ENCODE data around the gene KCNQ1. TPM values are rescaled to one million over a fixed set of nuclear protein-coding genes. Genes with fewer than 3 reads are reported as not detected.

KCNQ1 gene
- total RNA-seq, 1 experiment from 2014 or later = 2.3 TPM

GRCh38 chr11:2662430-2663299 lies 217.9 kb downstream of the KCNQ1 start:
- peaks cover 40 to 67% (median 42%) of the 10 kb centered on the region in 3 experiments for H3K36me3 Mint-ChIP-seq (ENCODE audit: insufficient read depth in 1 of 3, low read depth in 3 of 3)
- Histone ChIP-seq H3K23me2 (ENCODE audit: insufficient read length, low read depth, low read length, poor library complexity, severe bottlenecking) (no peaks in the 10 kb centered on the region), H4K91ac (ENCODE audit: insufficient read length, low read depth, low read length) (no peak overlapping the region), H2AK5ac (ENCODE audit: insufficient read length, low read length) (no peak overlapping the region), H3K9me3 (ENCODE audit: control insufficient read depth, low read depth, low read length) (peaks cover 27% of the 10 kb centered on the region), H3K79me1 (ENCODE audit: insufficient read depth, low read depth, low read length, poor library complexity, severe bottlenecking) (no peaks in the 10 kb centered on the region), H2BK15ac (ENCODE audit: low read depth, low read length) (no peak overlapping the region), H4K5ac (ENCODE audit: insufficient read length, low read depth, low read length) (no peak overlapping the region), H3T11ph (ENCODE audit: low read length) (no peak overlapping the region), H3K9ac (ENCODE audit: extremely low read depth, insufficient read length, low read length) (no peak overlapping the region), H2BK120ac (ENCODE audit: low read depth, low read length, poor library complexity, severe bottlenecking) (no peak overlapping the region), H3K56ac (ENCODE audit: insufficient read length, low read depth, low read length) (no peak overlapping the region), H4K8ac (replicated peaks; ENCODE audit: insufficient read length, low read depth, low read length) (no peak overlapping the region), H2BK12ac (ENCODE audit: insufficient read length, low read depth, low read length) (no peak overlapping the region), H2BK20ac (ENCODE audit: low read depth, low read length, poor library complexity, severe bottlenecking) (no peak overlapping the region), H2BK5ac (ENCODE audit: insufficient read length, low read length) (no peak overlapping the region), H4K20me1 (ENCODE audit: control insufficient read depth, insufficient read depth, insufficient read length) (no peaks in the 10 kb centered on the region), H3K18ac (ENCODE audit: insufficient read length, low read depth, low read length) (no peak overlapping the region), H3K23ac (ENCODE audit: insufficient read length, low read depth, low read length) (no peak overlapping the region), H3K4me1 (ENCODE audit: insufficient read depth, low read length) (no peaks in the 10 kb centered on the region), H2AFZ (ENCODE audit: low read length) (no peak overlapping the region), H3K27me3 (ENCODE audit: insufficient read depth, low read length) (no peaks in the 10 kb centered on the region; the same call in 1 of the 2 replicates), H3K4me2 (ENCODE audit: insufficient read depth, insufficient read length, low read length) (no peak overlapping the region), H3K14ac (ENCODE audit: insufficient read depth, low read length) (no peak overlapping the region), H3K4ac (ENCODE audit: low read depth, low read length) (no peak overlapping the region), H3K79me2 (ENCODE audit: insufficient read depth, low read length) (no peaks in the 10 kb centered on the region), H3K27ac (ENCODE audit: insufficient read length, low read depth, low read length) (no peak overlapping the region)
- no CpG with 5 or more reads among the region's 19 CpGs for WGBS (ENCODE audit: extremely low coverage, insufficient read length, low lambda C conversion rate)
- no peaks in the 10 kb centered on the region for H3K4me1 Mint-ChIP-seq
- H3K27me3 Mint-ChIP-seq (ENCODE audit: low read depth) = peaks cover 65% of the 10 kb centered on the region
- no peak overlapping the region for H3K4me3 Mint-ChIP-seq
- H3K9me3 Mint-ChIP-seq = peaks cover 52 to 60% of the 10 kb centered on the region in 2 experiments
- no peak for TF ChIP-seq CTCF (conservative IDR thresholded peaks at IDR 0.05)
- no peak overlapping the region for H3K27ac Mint-ChIP-seq
- DNase-seq = no peak

Measured in H9 (cell line).